IPS DF 4.7 (cell line): Measurements from ENCODE around the gene RAPGEF1.

ENCODE experiments used
- DNase-seq: peaks from one replicate; pipeline ENCODE4 v3.0.0-alpha.2; 2013; ENCODE audit warnings: low spot score; ENCODE audit errors: extremely low read depth

The RAPGEF1 gene

GRCh38 chr9:131707050-131707449 is 32.8 kb downstream of the RAPGEF1 start:
- DNase-seq = no peak

GRCh38 chr9:131706608-131706970 is 33.3 kb downstream of the RAPGEF1 start:
- no peak for DNase-seq

- no peak for DNase-seq
These were observed 34.9 kb downstream of the RAPGEF1 start for GRCh38 chr9:131704988-131705387.

- DNase-seq = no peak
These were observed 35.5 kb downstream of the RAPGEF1 start for GRCh38 chr9:131704141-131704983.

- DNase-seq = no peak
These were observed 36.2 kb downstream of the RAPGEF1 start for GRCh38 chr9:131703697-131704096.

- no peak for DNase-seq
These were observed 37.0 kb downstream of the RAPGEF1 start for GRCh38 chr9:131702911-131703310.

- peak; percentile 69 for DNase-seq
These were observed 38.0 kb downstream of the RAPGEF1 start for GRCh38 chr9:131701789-131702337.

- DNase-seq = no peak
These were observed 38.5 kb downstream of the RAPGEF1 start for GRCh38 chr9:131701436-131701781.

- no peak for DNase-seq
These were observed 39.0 kb downstream of the RAPGEF1 start for GRCh38 chr9:131700765-131701435.

- DNase-seq = no peak
These were observed 39.8 kb downstream of the RAPGEF1 start for GRCh38 chr9:131700076-131700475.

- DNase-seq = no peak
These were observed 41.3 kb downstream of the RAPGEF1 start for GRCh38 chr9:131698618-131698985.

- DNase-seq = no peak
These were observed 41.8 kb downstream of the RAPGEF1 start for GRCh38 chr9:131697908-131698617.

- no peak for DNase-seq
These were observed 42.8 kb downstream of the RAPGEF1 start for GRCh38 chr9:131697097-131697496.

- no peak for DNase-seq
These were observed 43.9 kb downstream of the RAPGEF1 start for GRCh38 chr9:131695836-131696460.

GRCh38 chr9:131695366-131695765 is 44.5 kb downstream of the RAPGEF1 start:
- DNase-seq = no peak

- DNase-seq = no peak
These were observed 46.0 kb downstream of the RAPGEF1 start for GRCh38 chr9:131693651-131694597.

- no peak for DNase-seq
These were observed 47.0 kb downstream of the RAPGEF1 start for GRCh38 chr9:131692612-131693562.

GRCh38 chr9:131691969-131692611 is 47.8 kb downstream of the RAPGEF1 start:
- DNase-seq = no peak
